ENCODE measurements around the gene TSPAN3. TPM values are rescaled to one million over a fixed set of nuclear protein-coding genes. Genes with fewer than 3 reads are reported as not detected.

The TSPAN3 gene
- total and polyA plus RNA-seq, 10 of the 15 experiments (the other 5 are each of a cell fraction or from before 2014, with no cell fraction given) = 18.9 to 114 (median 57.2) TPM

- BruUV-seq (replicated peaks) = no TSS peak
- no peak for ATAC-seq
- CTCF ChIA-PET = no interaction called here
These were observed 20.2 kb upstream of the TSPAN3 start for GRCh38 chr15:77091097-77091496.

More at GRCh38 chr15:77091097-77091496, 20.2 kb upstream of the TSPAN3 start:
- Histone ChIP-seq H3K9ac (ENCODE audit: control insufficient read depth, insufficient read depth, low read length) (no peak overlapping the region), H3K4me1 (ENCODE audit: control insufficient read depth, insufficient read depth, low read length) (no peaks in the 10 kb centered on the region), H3K4me3 (no peak overlapping the region), H3K4me2 (ENCODE audit: control insufficient read depth, insufficient read depth) (no peak overlapping the region), H3K27ac (ENCODE audit: control insufficient read depth, insufficient read depth) (no peak overlapping the region), H4K20me1 (ENCODE audit: control insufficient read depth, insufficient read depth) (no peaks in the 10 kb centered on the region), H3K9me3 (replicated peaks; ENCODE audit: control insufficient read depth, insufficient read depth, low read length) (no peaks in the 10 kb centered on the region), H3K27me3 (replicated peaks in 1 of 2; ENCODE audit: control insufficient read depth in 2 of 2, insufficient read depth in 2 of 2, low read length in 1 of 2) (no peaks in the 10 kb centered on the region), H2AFZ (ENCODE audit: control insufficient read depth, low read depth, low read length) (no peak overlapping the region), H3K79me2 (ENCODE audit: control insufficient read depth, insufficient read depth, low read length) (no peaks in the 10 kb centered on the region), H3K36me3 (ENCODE audit: control insufficient read depth in 2 of 2, insufficient read depth in 2 of 2, low read length in 1 of 2) (no peaks in the 10 kb centered on the region; a peak in 1 of 4 replicates)
- in situ Hi-C loops (cut with MboI) = no loop called here
- DNase-seq (ENCODE audit: low read depth, low spot score) (no peak), FAIRE-seq (no peak)
- intact Hi-C loops (cut with micrococcal nuclease; ENCODE audit: unreplicated experiment) = no loop called here
- ChIA-PET RAD21 (ENCODE audit: unreplicated experiment) (no interaction called here), POLR2A (no interaction called here), SMC1A (ENCODE audit: uncharacterized antibody, unreplicated experiment) (no interaction called here)
- no peak for TF ChIP-seq CBX3 (IDR thresholded peaks at IDR 0.05; ENCODE audit: borderline replicate concordance, low read depth)
- no peak for TF ChIP-seq SMAD5 (IDR thresholded peaks at IDR 0.05; ENCODE audit: low read depth)
- no peak for TF ChIP-seq NKRF (conservative IDR thresholded peaks at IDR 0.05)
- TF ChIP-seq JUND (IDR thresholded peaks at IDR 0.05; ENCODE audit: low read depth, low read length) = no peak
- TF ChIP-seq, protein P1, sequence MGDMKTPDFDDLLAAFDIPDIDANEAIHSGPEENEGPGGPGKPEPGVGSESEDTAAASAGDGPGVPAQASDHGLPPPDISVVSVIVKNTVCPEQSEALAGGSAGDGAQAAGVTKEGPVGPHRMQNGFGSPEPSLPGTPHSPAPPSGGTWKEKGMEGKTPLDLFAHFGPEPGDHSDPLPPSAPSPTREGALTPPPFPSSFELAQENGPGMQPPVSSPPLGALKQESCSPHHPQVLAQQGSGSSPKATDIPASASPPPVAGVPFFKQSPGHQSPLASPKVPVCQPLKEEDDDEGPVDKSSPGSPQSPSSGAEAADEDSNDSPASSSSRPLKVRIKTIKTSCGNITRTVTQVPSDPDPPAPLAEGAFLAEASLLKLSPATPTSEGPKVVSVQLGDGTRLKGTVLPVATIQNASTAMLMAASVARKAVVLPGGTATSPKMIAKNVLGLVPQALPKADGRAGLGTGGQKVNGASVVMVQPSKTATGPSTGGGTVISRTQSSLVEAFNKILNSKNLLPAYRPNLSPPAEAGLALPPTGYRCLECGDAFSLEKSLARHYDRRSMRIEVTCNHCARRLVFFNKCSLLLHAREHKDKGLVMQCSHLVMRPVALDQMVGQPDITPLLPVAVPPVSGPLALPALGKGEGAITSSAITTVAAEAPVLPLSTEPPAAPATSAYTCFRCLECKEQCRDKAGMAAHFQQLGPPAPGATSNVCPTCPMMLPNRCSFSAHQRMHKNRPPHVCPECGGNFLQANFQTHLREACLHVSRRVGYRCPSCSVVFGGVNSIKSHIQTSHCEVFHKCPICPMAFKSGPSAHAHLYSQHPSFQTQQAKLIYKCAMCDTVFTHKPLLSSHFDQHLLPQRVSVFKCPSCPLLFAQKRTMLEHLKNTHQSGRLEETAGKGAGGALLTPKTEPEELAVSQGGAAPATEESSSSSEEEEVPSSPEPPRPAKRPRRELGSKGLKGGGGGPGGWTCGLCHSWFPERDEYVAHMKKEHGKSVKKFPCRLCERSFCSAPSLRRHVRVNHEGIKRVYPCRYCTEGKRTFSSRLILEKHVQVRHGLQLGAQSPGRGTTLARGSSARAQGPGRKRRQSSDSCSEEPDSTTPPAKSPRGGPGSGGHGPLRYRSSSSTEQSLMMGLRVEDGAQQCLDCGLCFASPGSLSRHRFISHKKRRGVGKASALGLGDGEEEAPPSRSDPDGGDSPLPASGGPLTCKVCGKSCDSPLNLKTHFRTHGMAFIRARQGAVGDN (IDR thresholded peaks at IDR 0.05) = no peak
- TF ChIP-seq RELB (IDR thresholded peaks at IDR 0.05; ENCODE audit: low read depth) = no peak
- TF ChIP-seq RUNX3 (IDR thresholded peaks at IDR 0.05; ENCODE audit: low read length) = no peak
- 67% methylated on average over 2 of the region's 2 CpGs for WGBS (ENCODE audit: insufficient coverage, insufficient replicate concordance, low lambda C conversion rate, missing lambda C conversion rate)
